Immature natural killer cell (primary cell): ENCODE results near the gene RNF115. TPM values are rescaled to one million over a fixed set of nuclear protein-coding genes. Genes with fewer than 3 reads are reported as not detected.
"Not testable (repeated sequence)": the region's sequence is repeated elsewhere in the genome, so short reads cannot be mapped to it uniquely, and the experiment has no call there.

Source experiments
- DNase-seq, 3 donors: peaks; one replicate each; pipeline ENCODE4 v3.0.0; 2022; ENCODE audit warnings: mixed read lengths in 1 of 3
- H3K27ac Mint-ChIP-seq, 6 donors: one replicate each; pipeline ENCODE4 v1.8.0; 2020; ENCODE audit warnings: mixed read lengths in 6 of 6, mild to moderate bottlenecking in 5 of 6, inconsistent platforms in 4 of 6, moderate library complexity in 3 of 6
- H3K27me3 Mint-ChIP-seq, 3 donors: one replicate each; pipeline ENCODE4 v1.8.0; 2020 to 2021; ENCODE audit warnings: low read depth in 3 of 3, mild to moderate bottlenecking in 3 of 3, mixed read lengths in 3 of 3, moderate library complexity in 3 of 3, inconsistent platforms in 1 of 3
- H3K36me3 Mint-ChIP-seq, 3 donors: one replicate each; pipeline ENCODE4 v1.8.0; 2020; ENCODE audit warnings: mixed read lengths in 3 of 3, inconsistent platforms in 2 of 3, mild to moderate bottlenecking in 2 of 3
- H3K4me1 Mint-ChIP-seq, 2 donors: one replicate each; pipeline ENCODE4 v1.8.0; 2020; ENCODE audit warnings: inconsistent platforms in 2 of 2, mild to moderate bottlenecking in 2 of 2, mixed read lengths in 2 of 2, moderate library complexity in 1 of 2
- H3K4me3 Mint-ChIP-seq, 5 donors: one replicate each; pipeline ENCODE4 v1.8.0; 2020; ENCODE audit warnings: mild to moderate bottlenecking in 5 of 5, mixed read lengths in 5 of 5, inconsistent platforms in 3 of 5, moderate library complexity in 3 of 5
- H3K9me3 Mint-ChIP-seq, 6 donors: one replicate each; pipeline ENCODE4 v1.8.0; 2020; ENCODE audit warnings: mild to moderate bottlenecking in 6 of 6, mixed read lengths in 6 of 6, inconsistent platforms in 4 of 6, moderate library complexity in 3 of 6
- polyA plus RNA-seq, 3 donors: library from polyadenylated mRNA; unstranded; fragments of 300-500 nt; fragmentation: Illumina TruSeq; gene quantifications; one replicate each; pipeline ENCODE4 v1.2.3, GENCODE V29; 2021

Gene RNF115
- polyA plus RNA-seq, 3 donors from 2014 or later: 4.7 to 9.4 (median 8.3) TPM

GRCh38 chr1:145729196-145729595, 94.7 kb downstream of the RNF115 start:
- H3K36me3 Mint-ChIP-seq: peaks cover 7 to 43% (median 24%) of the 10 kb centered on the region in 3 donors

GRCh38 chr1:145726193-145726592, 97.7 kb downstream of the RNF115 start:
- not testable (repeated sequence) for H3K9me3 Mint-ChIP-seq, H3K27ac Mint-ChIP-seq, DNase-seq, H3K27me3 Mint-ChIP-seq, H3K4me3 Mint-ChIP-seq
- Mint-ChIP-seq H3K36me3 (peaks cover 7 to 23% (median 13%) of the 10 kb centered on the region in 3 donors), H3K4me1 (peaks cover 34 to 69% of the 10 kb centered on the region in 2 donors)

More at GRCh38 chr1:145729196-145729595, 94.7 kb downstream of the RNF115 start:
- no peak overlapping the region for H3K4me3 Mint-ChIP-seq
- DNase-seq: no peak
- peak overlapping the region in 1 of 6 donors; percentile 29 for H3K27ac Mint-ChIP-seq
- no peaks in the 10 kb centered on the region for H3K9me3 Mint-ChIP-seq
- H3K4me1 Mint-ChIP-seq: peaks cover 13 to 47% of the 10 kb centered on the region in 2 donors
- H3K27me3 Mint-ChIP-seq: no peaks in the 10 kb centered on the region

GRCh38 chr1:145720878-145721671, 102.8 kb downstream of the RNF115 start:
- Mint-ChIP-seq H3K4me1 (peaks cover 71 to 88% of the 10 kb centered on the region in 2 donors), H3K27me3 (peaks cover 1 to 15% (median 5%) of the 10 kb centered on the region in 3 donors), H3K27ac (peak overlapping the region; percentile 84 to 94 (median 92)), H3K9me3 (no peaks in the 10 kb centered on the region), H3K36me3 (peaks cover 4 to 6% (median 5%) of the 10 kb centered on the region in 3 donors), H3K4me3 (peak overlapping the region; percentile 84 to 97 (median 94))
- peak; percentile 75 to 76 (median 75) for DNase-seq

GRCh38 chr1:145720556-145720877, 103.4 kb downstream of the RNF115 start:
- H3K27ac Mint-ChIP-seq: peak overlapping the region; percentile 84 to 94 (median 92)
- DNase-seq: no peak
- H3K4me1 Mint-ChIP-seq: peaks cover 77 to 88% of the 10 kb centered on the region in 2 donors
- no peaks in the 10 kb centered on the region for H3K9me3 Mint-ChIP-seq
- peak overlapping the region; percentile 84 to 97 (median 94) for H3K4me3 Mint-ChIP-seq
- H3K36me3 Mint-ChIP-seq: peaks cover 0 to under 1% (median under 1%) of the 10 kb centered on the region in 3 donors
- H3K27me3 Mint-ChIP-seq: peaks cover 1 to 15% (median 5%) of the 10 kb centered on the region in 3 donors

- Mint-ChIP-seq H3K27ac (peak within 1 kb of the TSS; percentile 84 to 94 (median 92)), H3K4me1 (peaks cover 83 to 96% of the 10 kb centered on the region in 2 donors), H3K9me3 (no peaks in the 10 kb centered on the region), H3K36me3 (no peaks in the 10 kb centered on the region), H3K27me3 (peaks cover 1 to 15% (median 5%) of the 10 kb centered on the region in 3 donors), H3K4me3 (peak within 1 kb of the TSS; percentile 84 to 97 (median 94))
- peak; percentile 61 to 70 (median 66) for DNase-seq
Observed at GRCh38 chr1:145719230-145720079, 104.4 kb downstream of the RNF115 start, which contains the start of gene CD160. Gene CD160, plus strand, starts transcription at chr1:145719499. Its CDS starts 8,829 bp downstream, at chr1:145728328.

- H3K4me3 Mint-ChIP-seq: peak overlapping the region in 2 of 5 donors; percentile 94 to 97
- not testable (repeated sequence) for H3K36me3 Mint-ChIP-seq, DNase-seq, H3K9me3 Mint-ChIP-seq
- H3K27me3 Mint-ChIP-seq: peaks cover 1 to 15% (median 5%) of the 10 kb centered on the region in 3 donors
- peaks cover 81 to 87% of the 10 kb centered on the region in 2 donors for H3K4me1 Mint-ChIP-seq
- peak overlapping the region in 3 of 6 donors; percentile 50 to 84 (median 78) for H3K27ac Mint-ChIP-seq
Observed at GRCh38 chr1:145718465-145718864, 105.4 kb downstream of the RNF115 start.

- H3K27ac Mint-ChIP-seq: peak overlapping the region; percentile 31 to 78 (median 62)
- no peak for DNase-seq
- H3K4me3 Mint-ChIP-seq: peak overlapping the region; percentile 28 to 74 (median 67)
- no peaks in the 10 kb centered on the region for H3K9me3 Mint-ChIP-seq
- H3K4me1 Mint-ChIP-seq: peaks cover 77 to 81% of the 10 kb centered on the region in 2 donors
- no peaks in the 10 kb centered on the region for H3K36me3 Mint-ChIP-seq
- H3K27me3 Mint-ChIP-seq: peaks cover 1 to 13% (median 5%) of the 10 kb centered on the region in 3 donors
Observed at GRCh38 chr1:145717833-145718232, 106.1 kb downstream of the RNF115 start.

- peaks cover 1 to 12% (median 5%) of the 10 kb centered on the region in 3 donors for H3K27me3 Mint-ChIP-seq
- H3K4me1 Mint-ChIP-seq: peaks cover 69 to 71% of the 10 kb centered on the region in 2 donors
- peak overlapping the region; percentile 77 to 91 (median 84) for H3K27ac Mint-ChIP-seq
- H3K36me3 Mint-ChIP-seq: no peaks in the 10 kb centered on the region
- peak in 2 of 3 donors; percentile 33 to 49 for DNase-seq
- H3K9me3 Mint-ChIP-seq: no peaks in the 10 kb centered on the region
- peak overlapping the region; percentile 7 to 78 (median 67) for H3K4me3 Mint-ChIP-seq
Observed at GRCh38 chr1:145716641-145717345, 107.1 kb downstream of the RNF115 start.

GRCh38 chr1:145714524-145715111, 109.3 kb downstream of the RNF115 start:
- Mint-ChIP-seq H3K36me3 (peaks cover 0 to 8% (median 0%) of the 10 kb centered on the region in 3 donors), H3K9me3 (no peaks in the 10 kb centered on the region), H3K4me3 (peak overlapping the region in 1 of 5 donors; percentile 53), H3K27ac (peak overlapping the region in 3 of 6 donors; percentile 1 to 67 (median 57)), H3K27me3 (peaks cover 0 to 4% (median 2%) of the 10 kb centered on the region in 3 donors), H3K4me1 (peaks cover 53 to 65% of the 10 kb centered on the region in 2 donors)
- no peak for DNase-seq

GRCh38 chr1:145711213-145711651, 112.7 kb downstream of the RNF115 start:
- no peak for DNase-seq
- Mint-ChIP-seq H3K4me3 (no peak overlapping the region), H3K9me3 (no peaks in the 10 kb centered on the region), H3K27ac (no peak overlapping the region), H3K4me1 (peaks cover 42 to 63% of the 10 kb centered on the region in 2 donors), H3K27me3 (peaks cover 0 to 4% (median 0%) of the 10 kb centered on the region in 3 donors), H3K36me3 (peaks cover 0 to 8% (median 0%) of the 10 kb centered on the region in 3 donors)

- peaks cover 0 to 8% (median 0%) of the 10 kb centered on the region in 3 donors for H3K36me3 Mint-ChIP-seq
- peaks cover 36 to 57% of the 10 kb centered on the region in 2 donors for H3K4me1 Mint-ChIP-seq
- H3K4me3 Mint-ChIP-seq: no peak overlapping the region
- DNase-seq: no peak
- no peaks in the 10 kb centered on the region for H3K9me3 Mint-ChIP-seq
- H3K27ac Mint-ChIP-seq: no peak overlapping the region
- peaks cover 0 to 4% (median 0%) of the 10 kb centered on the region in 3 donors for H3K27me3 Mint-ChIP-seq
Observed at GRCh38 chr1:145710291-145711027, 113.4 kb downstream of the RNF115 start.

- Mint-ChIP-seq H3K4me3 (peak overlapping the region in 2 of 5 donors; percentile 32 to 36), H3K4me1 (peaks cover 26 to 52% of the 10 kb centered on the region in 2 donors), H3K27me3 (peaks cover 0 to 4% (median 0%) of the 10 kb centered on the region in 3 donors), H3K27ac (peak overlapping the region; percentile 6 to 72 (median 36)), H3K36me3 (peaks cover 0 to 8% (median 0%) of the 10 kb centered on the region in 3 donors), H3K9me3 (no peaks in the 10 kb centered on the region)
- DNase-seq: peak in 2 of 3 donors; percentile 8 to 17
Observed at GRCh38 chr1:145708063-145708462, 115.8 kb downstream of the RNF115 start.
